Neuronal stem cell (in vitro differentiated cells): ENCODE data around the gene NTRK3.

Experiments used
- DNase-seq: peaks from one replicate; pipeline ENCODE4 v3.0.0-alpha.2; 2013; ENCODE audit warnings: low spot score
- H2AFZ ChIP-seq: one replicate; pipeline ENCODE4 v1.6.1; 2013; ENCODE audit warnings: mild to moderate bottlenecking, low read length, inconsistent platforms
- H2AK5ac ChIP-seq: 2 replicates; pipeline ENCODE4 v1.6.1; 2013; ENCODE audit warnings: low read depth, mild to moderate bottlenecking, inconsistent platforms, low read length, moderate library complexity, mixed read lengths
- H2BK120ac ChIP-seq: 2 replicates; pipeline ENCODE4 v1.6.1; 2013; ENCODE audit warnings: low read depth, mild to moderate bottlenecking, inconsistent platforms, low read length, moderate library complexity, mixed read lengths
- H2BK12ac ChIP-seq: one replicate; pipeline ENCODE4 v1.6.1; 2013; ENCODE audit warnings: low read length, inconsistent platforms
- H2BK15ac ChIP-seq: 2 replicates; pipeline ENCODE4 v1.6.1; 2013; ENCODE audit warnings: mild to moderate bottlenecking, low read length, inconsistent platforms, mixed read lengths
- H2BK5ac ChIP-seq: one replicate; pipeline ENCODE4 v1.6.1; 2013; ENCODE audit warnings: inconsistent platforms, mild to moderate bottlenecking, low read length, moderate library complexity
- H3K14ac ChIP-seq: one replicate; pipeline ENCODE4 v1.6.1; 2013; ENCODE audit warnings: low read length, inconsistent platforms
- H3K18ac ChIP-seq: 2 replicates; pipeline ENCODE4 v1.6.1; 2013; ENCODE audit warnings: low read length, inconsistent platforms
- H3K23ac ChIP-seq: 2 replicates; pipeline ENCODE4 v1.6.1; 2013; ENCODE audit warnings: low read depth, mild to moderate bottlenecking, mixed read lengths, low read length, inconsistent platforms; ENCODE audit not compliant: poor library complexity
- H3K27ac ChIP-seq: replicated peaks from 3 replicates; pipeline ENCODE4 v1.5.1; 2013; ENCODE audit warnings: low read length, inconsistent platforms
- H3K27me3 ChIP-seq, 3 experiments: 2 replicates each; pipeline ENCODE4 v1.6.1; 2013; ENCODE audit warnings: low read length in 3 of 3, mild to moderate bottlenecking in 2 of 3, inconsistent platforms in 1 of 3, low read depth in 1 of 3, mixed read lengths in 1 of 3, moderate library complexity in 1 of 3; ENCODE audit not compliant: control insufficient read depth in 3 of 3, insufficient read depth in 3 of 3
- H3K36me3 ChIP-seq, 2 donors: replicated peaks in 1 of 2; 2 replicates each; pipeline ENCODE4 v1.6.1; 2013; ENCODE audit warnings: low read length in 2 of 2; ENCODE audit not compliant: control insufficient read depth in 2 of 2, insufficient read depth in 2 of 2
- H3K4ac ChIP-seq: 2 replicates; pipeline ENCODE4 v1.6.1; 2013; ENCODE audit warnings: inconsistent platforms, mild to moderate bottlenecking, low read length, moderate library complexity
- H3K4me1 ChIP-seq, 2 donors: 1 replicate in 1 of 2; 2 replicates in 1 of 2; pipeline ENCODE4 v1.6.1; 2013; ENCODE audit warnings: low read length in 2 of 2, low read depth in 1 of 2; ENCODE audit not compliant: control insufficient read depth in 2 of 2, insufficient read depth in 1 of 2
- H3K4me2 ChIP-seq: one replicate; pipeline ENCODE4 v1.6.1; 2013; ENCODE audit warnings: mild to moderate bottlenecking, low read length, inconsistent platforms; ENCODE audit not compliant: insufficient read depth, poor library complexity, severe bottlenecking
- H3K4me3 ChIP-seq, 2 donors: 2 replicates each; pipeline ENCODE4 v1.5.1; 2013; ENCODE audit warnings: low read length in 2 of 2, mild to moderate bottlenecking in 2 of 2, inconsistent platforms in 1 of 2, moderate library complexity in 1 of 2
- H3K79me1 ChIP-seq: one replicate; pipeline ENCODE4 v1.6.1; 2013; ENCODE audit warnings: low read depth, mild to moderate bottlenecking, inconsistent platforms, low read length, moderate library complexity
- H3K9ac ChIP-seq: one replicate; pipeline ENCODE4 v1.6.1; 2013; ENCODE audit warnings: mild to moderate bottlenecking, low read depth, low read length, inconsistent platforms; ENCODE audit not compliant: poor library complexity
- H3K9me3 ChIP-seq, 2 donors: replicated peaks in 1 of 2; 2 replicates each; pipeline versions ENCODE3 to v1.6.1; 2013; ENCODE audit warnings: low read length in 2 of 2, mild to moderate bottlenecking in 2 of 2, inconsistent platforms in 1 of 2, low read depth in 1 of 2, mixed read lengths in 1 of 2, moderate library complexity in 1 of 2; ENCODE audit not compliant: control insufficient read depth in 2 of 2, insufficient read depth in 1 of 2
- H4K8ac ChIP-seq: one replicate; pipeline ENCODE4 v1.6.1; 2013; ENCODE audit warnings: low read depth, mild to moderate bottlenecking, inconsistent platforms, low read length, moderate library complexity
- H4K91ac ChIP-seq: one replicate; pipeline ENCODE4 v1.6.1; 2013; ENCODE audit warnings: low read length, low read depth, mild to moderate bottlenecking, inconsistent platforms; ENCODE audit not compliant: poor library complexity
- WGBS, 2 donors: extraction: QIAGEN DNeasy Blood & Tissue Kit; methylation state at CpG; one replicate each; pipeline ENCODE4 v1.1.7; 2013; ENCODE audit warnings: missing lambda C conversion rate in 2 of 2, mixed read lengths in 1 of 2; ENCODE audit not compliant: insufficient read length in 2 of 2, insufficient replicate concordance in 1 of 2; ENCODE audit errors: extremely low coverage in 2 of 2; 5-methylcytosine and 5-hydroxymethylcytosine counted together

Gene NTRK3

GRCh38 chr15:88098361-88098760 is 158.2 kb downstream of the NTRK3 start:
- no peak overlapping the region for H4K8ac ChIP-seq
- H2BK15ac ChIP-seq, result no peak overlapping the region
- no peak overlapping the region for H3K4ac ChIP-seq
- no peak overlapping the region for H4K91ac ChIP-seq
- no peaks in the 10 kb centered on the region for H3K27me3 ChIP-seq
- H3K4me1 ChIP-seq, result no peaks in the 10 kb centered on the region
- no peak overlapping the region for H3K14ac ChIP-seq
- H2BK12ac ChIP-seq, result no peak overlapping the region
- H3K27ac ChIP-seq, result no peak overlapping the region
- WGBS, 2 donors, result no CpG with 5 or more reads among the region's 10 CpGs
- H3K4me3 ChIP-seq, result no peak overlapping the region
- H2BK5ac ChIP-seq, result no peak overlapping the region
- H2AFZ ChIP-seq, result no peak overlapping the region
- H3K23ac ChIP-seq, result no peak overlapping the region
- H2AK5ac ChIP-seq, result no peak overlapping the region
- no peaks in the 10 kb centered on the region for H3K9me3 ChIP-seq
- no peak overlapping the region for H2BK120ac ChIP-seq
- H3K18ac ChIP-seq, result no peak overlapping the region
- H3K79me1 ChIP-seq, result no peaks in the 10 kb centered on the region
- no peaks in the 10 kb centered on the region for H3K36me3 ChIP-seq
- DNase-seq, result no peak
- no peak overlapping the region for H3K4me2 ChIP-seq
- H3K9ac ChIP-seq, result no peak overlapping the region

GRCh38 chr15:88091444-88092016 is 165.0 kb downstream of the NTRK3 start:
- no peak overlapping the region for H3K27ac ChIP-seq
- H3K18ac ChIP-seq, result no peak overlapping the region
- WGBS, 2 donors, result no CpG with 5 or more reads among the region's 3 CpGs
- peaks cover 0 to 2% of the 10 kb centered on the region in 2 donors for H3K9me3 ChIP-seq
- H2BK15ac ChIP-seq, result no peak overlapping the region
- H3K23ac ChIP-seq, result no peak overlapping the region
- no peaks in the 10 kb centered on the region for H3K27me3 ChIP-seq
- H3K4me2 ChIP-seq, result no peak overlapping the region
- no peak overlapping the region for H3K14ac ChIP-seq
- H3K4me1 ChIP-seq, result peaks cover 0 to 6% of the 10 kb centered on the region in 2 donors
- no peaks in the 10 kb centered on the region for H3K79me1 ChIP-seq
- no peak overlapping the region for H2AK5ac ChIP-seq
- H3K9ac ChIP-seq, result no peak overlapping the region
- no peak overlapping the region for H3K4me3 ChIP-seq
- no peak for DNase-seq
- no peak overlapping the region for H3K4ac ChIP-seq
- H2BK12ac ChIP-seq, result no peak overlapping the region
- no peak overlapping the region for H4K8ac ChIP-seq
- no peak overlapping the region for H2BK120ac ChIP-seq
- no peaks in the 10 kb centered on the region for H3K36me3 ChIP-seq
- H2BK5ac ChIP-seq, result no peak overlapping the region
- H4K91ac ChIP-seq, result no peak overlapping the region
- H2AFZ ChIP-seq, result no peak overlapping the region

GRCh38 chr15:88090481-88091011 is 166.0 kb downstream of the NTRK3 start:
- no CpG with 5 or more reads among the region's 6 CpGs for WGBS, 2 donors

DNA sequence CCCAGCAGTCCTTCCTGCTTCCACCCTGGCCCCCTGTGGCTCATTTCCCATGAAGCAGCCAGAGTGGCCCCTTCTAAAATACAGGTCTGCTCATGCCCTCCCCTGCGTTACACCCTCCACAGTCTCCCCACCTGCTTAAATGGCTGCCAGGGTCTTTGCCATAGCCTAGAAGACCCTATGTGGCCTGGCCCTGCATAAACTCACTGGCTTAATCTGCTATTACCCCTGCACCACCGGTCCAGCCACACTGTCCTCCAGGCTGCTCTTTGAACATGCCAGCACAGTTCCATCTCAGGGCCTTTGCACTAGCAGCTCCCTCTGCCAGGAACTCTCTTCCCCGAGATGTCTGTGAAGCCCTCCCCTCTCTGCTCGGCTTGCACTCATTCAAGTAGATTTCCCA is 166.8 kb downstream of the NTRK3 start:
- H2AFZ ChIP-seq, result no peak overlapping the region
- peaks cover 0 to 6% of the 10 kb centered on the region in 2 donors for H3K4me1 ChIP-seq
- H2BK12ac ChIP-seq, result no peak overlapping the region
- no CpG with 5 or more reads among the region's 4 CpGs for WGBS, 2 donors
- peaks cover 0 to 2% of the 10 kb centered on the region in 2 donors for H3K9me3 ChIP-seq
- no peak overlapping the region for H3K4ac ChIP-seq
- no peaks in the 10 kb centered on the region for H3K36me3 ChIP-seq
- no peak overlapping the region for H3K23ac ChIP-seq
- H3K79me1 ChIP-seq, result no peaks in the 10 kb centered on the region
- no peak overlapping the region for H3K4me2 ChIP-seq
- H2AK5ac ChIP-seq, result no peak overlapping the region
- H4K91ac ChIP-seq, result no peak overlapping the region
- H2BK15ac ChIP-seq, result no peak overlapping the region
- H2BK120ac ChIP-seq, result no peak overlapping the region
- no peak for DNase-seq
- no peak overlapping the region for H3K14ac ChIP-seq
- H3K27me3 ChIP-seq, result no peaks in the 10 kb centered on the region
- no peak overlapping the region for H3K4me3 ChIP-seq
- H3K27ac ChIP-seq, result no peak overlapping the region
- no peak overlapping the region for H2BK5ac ChIP-seq
- no peak overlapping the region for H3K9ac ChIP-seq
- H3K18ac ChIP-seq, result peak overlapping the region; percentile 22
- no peak overlapping the region for H4K8ac ChIP-seq

More at GRCh38 chr15:88090481-88091011, 166.0 kb downstream of the NTRK3 start:
- Histone ChIP-seq H3K4me2 (no peak overlapping the region), H3K9ac (no peak overlapping the region), H2BK120ac (no peak overlapping the region), H3K4me3 (no peak overlapping the region), H2BK12ac (no peak overlapping the region), H4K91ac (no peak overlapping the region), H4K8ac (no peak overlapping the region), H3K36me3 (no peaks in the 10 kb centered on the region), H3K14ac (no peak overlapping the region), H3K23ac (no peak overlapping the region), H3K9me3 (peaks cover 0 to 2% of the 10 kb centered on the region in 2 donors), H3K4ac (no peak overlapping the region), H3K4me1 (peaks cover 0 to 6% of the 10 kb centered on the region in 2 donors), H3K27me3 (no peaks in the 10 kb centered on the region), H3K18ac (no peak overlapping the region), H3K79me1 (no peaks in the 10 kb centered on the region), H2BK15ac (no peak overlapping the region), H2BK5ac (no peak overlapping the region), H2AK5ac (no peak overlapping the region), H3K27ac (no peak overlapping the region), H2AFZ (no peak overlapping the region)
- DNase-seq, result no peak
